Ammon's horn (tissue), 1 donor: ENCODE data around the gene TDRD9.
A peak's percentile ranks its signal among the peaks of the same experiment; 100 is the strongest.

ENCODE experiments used
- DNase-seq: peaks from one replicate; pipeline ENCODE4 v3.0.0-alpha.2; 2016; ENCODE audit warnings: low spot score

The TDRD9 gene

DNA sequence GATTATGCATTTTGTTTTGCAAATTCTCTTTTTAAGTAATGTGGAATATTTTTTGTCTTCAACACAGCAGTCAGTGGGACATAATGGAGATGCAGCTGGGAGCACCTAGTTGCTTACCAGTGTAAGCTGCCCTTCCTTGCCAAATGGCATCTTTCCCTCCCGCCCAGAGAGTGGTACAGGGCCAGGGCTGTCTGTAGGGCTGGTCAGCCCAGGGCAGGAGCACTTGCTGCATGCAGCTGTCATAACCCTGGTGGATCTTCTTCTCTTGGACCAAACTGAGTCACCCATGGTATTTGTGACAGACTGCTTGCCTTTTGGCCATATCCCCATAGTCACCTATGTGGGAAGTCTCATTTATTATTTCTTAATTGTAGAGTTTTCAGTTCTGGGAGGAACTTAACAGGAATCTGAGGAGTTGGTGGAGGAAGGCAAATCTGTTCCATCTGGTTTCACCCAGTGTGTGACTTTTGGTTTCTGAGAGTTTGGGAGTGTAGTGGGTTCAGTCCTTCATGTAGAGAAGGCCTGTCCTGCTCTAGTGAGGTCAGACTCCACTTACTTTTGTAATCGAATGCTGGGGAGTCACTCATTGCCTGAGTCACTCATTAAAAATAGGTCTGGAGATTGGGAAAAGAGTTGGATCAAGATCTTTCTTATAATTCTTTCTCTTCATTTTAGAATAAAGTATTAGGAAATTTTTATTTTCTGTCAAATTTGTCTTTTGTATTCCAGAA is 95.2 kb downstream of the TDRD9 start:
- no peak for DNase-seq

DNA sequence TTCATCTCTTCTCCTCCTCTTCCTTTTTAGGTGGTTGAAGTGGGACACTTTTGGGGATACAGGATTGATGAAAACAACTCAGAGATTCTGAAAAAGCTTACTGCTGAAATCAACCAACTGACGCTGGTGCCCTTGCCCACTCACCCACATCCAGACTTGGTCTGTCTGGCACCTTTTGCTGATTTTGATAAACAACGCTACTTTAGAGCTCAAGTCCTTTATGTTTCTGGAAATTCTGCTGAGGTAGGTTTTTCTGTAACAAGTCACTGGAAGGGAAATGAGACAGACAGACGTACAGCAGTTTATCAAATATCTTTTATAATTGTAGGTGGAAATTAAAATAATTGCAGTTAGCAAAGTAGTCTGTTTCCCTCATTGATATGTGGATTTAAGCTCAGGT is 97.3 kb downstream of the TDRD9 start:
- no peak for DNase-seq

- DNase-seq: no peak
These were observed 97.8 kb downstream of the TDRD9 start for GRCh38 chr14:104026024-104026423.

DNA sequence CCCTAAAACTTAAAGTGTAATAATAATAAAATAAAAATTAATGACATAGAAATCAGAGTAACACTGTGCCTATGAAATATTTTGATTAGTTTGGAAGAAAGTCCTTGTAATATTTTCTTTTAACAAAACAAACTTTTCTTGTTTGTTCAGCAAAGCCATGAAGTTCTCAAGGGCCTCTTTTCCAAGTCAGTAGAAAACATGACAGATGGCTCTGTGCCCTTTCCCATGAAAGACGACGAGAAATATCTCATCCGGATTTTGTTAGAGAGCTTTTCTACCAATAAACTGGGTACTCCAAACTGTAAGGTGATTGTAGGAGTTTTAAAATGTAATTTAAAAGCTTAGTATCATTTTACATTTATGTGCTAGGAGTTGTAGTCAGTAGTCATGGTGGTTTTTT is 102.7 kb downstream of the TDRD9 start:
- DNase-seq: no peak

GRCh38 chr14:104031384-104031783 is 103.1 kb downstream of the TDRD9 start:
- no peak for DNase-seq

DNA sequence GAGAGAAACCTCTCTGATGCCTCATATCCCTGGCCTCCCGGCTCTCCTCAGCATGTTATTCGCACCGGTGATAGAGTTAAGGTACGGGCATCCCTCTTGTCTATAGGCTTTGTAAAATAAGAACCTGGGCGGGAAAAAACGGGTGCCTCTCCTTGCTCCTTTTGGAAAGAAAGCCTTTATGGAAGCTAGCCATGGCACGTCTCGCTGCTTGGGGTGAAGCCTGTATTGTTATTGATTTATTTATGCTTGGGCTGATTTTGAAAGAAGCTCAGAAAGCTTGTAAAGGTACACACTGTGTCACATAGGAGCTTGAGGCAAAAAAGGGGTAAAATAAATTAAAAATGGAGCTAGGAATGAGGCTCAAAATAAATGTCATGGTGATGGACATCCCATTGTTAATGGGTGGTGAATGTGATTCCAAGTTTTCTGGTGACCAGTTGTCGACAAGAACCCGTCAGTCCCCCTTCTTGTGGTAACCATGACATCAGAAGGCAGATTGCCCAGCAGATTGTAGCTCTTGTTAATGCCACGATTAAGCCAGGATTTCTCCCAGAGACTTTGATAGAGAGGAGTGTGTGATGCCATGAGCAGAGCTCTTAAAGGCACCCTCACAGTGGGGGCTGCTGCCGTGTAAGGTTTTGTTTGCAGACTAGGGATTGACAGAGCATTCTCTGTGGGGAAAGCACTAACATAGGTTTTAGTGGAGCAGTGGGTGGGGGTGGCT is 106.9 kb downstream of the TDRD9 start:
- peak; percentile 27 for DNase-seq

DNA sequence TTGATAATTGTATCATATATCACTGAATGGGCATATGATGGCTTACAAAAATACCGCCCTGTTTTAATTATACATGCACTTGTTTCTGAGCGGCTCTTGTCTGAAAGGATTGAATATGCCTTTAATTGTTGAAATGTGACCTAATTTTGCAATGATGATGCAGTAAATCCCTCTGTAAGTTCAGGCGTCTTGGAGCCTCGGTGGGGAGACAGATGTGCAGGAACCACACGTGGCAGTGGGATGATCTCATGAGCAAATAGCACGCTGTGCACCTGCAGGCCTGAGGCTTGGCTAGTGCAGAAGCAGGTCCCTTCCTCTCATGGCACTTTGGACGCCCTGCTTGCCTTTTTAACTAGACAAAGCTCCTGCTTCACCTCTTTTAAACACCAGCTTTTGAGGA is 108.0 kb downstream of the TDRD9 start:
- DNase-seq: no peak

DNA sequence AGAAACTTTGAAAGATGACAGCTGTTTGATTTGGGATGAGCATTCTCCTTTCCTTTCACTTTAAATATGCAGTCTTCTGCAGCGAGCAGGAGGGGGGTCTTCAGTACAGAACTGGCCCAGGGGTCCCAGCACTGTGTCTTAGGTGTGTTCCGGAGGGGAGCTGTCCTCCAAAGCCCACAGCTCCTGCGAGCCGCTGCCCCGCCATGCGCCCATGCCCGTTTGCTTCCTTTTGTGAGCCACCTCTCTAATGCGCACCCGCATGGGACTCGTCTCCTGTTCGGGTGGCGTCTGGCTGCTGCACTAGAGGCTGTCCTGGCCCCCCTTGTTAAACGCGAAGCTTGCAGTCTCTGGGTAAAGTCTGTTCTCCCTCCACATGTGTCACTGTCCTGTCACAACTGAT is 108.8 kb downstream of the TDRD9 start:
- DNase-seq: no peak

DNA sequence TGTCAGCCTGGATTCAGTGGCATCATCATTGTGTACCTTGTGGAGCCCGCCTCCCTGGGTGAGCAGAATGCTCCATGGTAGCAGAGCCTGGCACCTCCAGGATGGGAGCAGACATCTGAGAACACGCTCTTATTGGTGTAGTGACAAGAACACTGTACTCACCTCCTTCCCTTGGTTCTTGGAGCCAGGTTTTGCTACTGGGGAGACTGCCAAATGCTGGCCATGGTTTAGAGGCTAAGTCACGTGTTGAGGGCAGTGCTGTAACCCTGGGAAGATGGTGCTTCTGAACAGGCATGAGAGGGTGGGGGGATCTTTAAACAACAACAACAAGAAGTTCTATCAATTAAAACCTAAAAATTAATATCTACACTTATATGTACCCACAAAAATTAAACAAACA is 109.6 kb downstream of the TDRD9 start:
- peak; percentile 53 for DNase-seq

GRCh38 chr14:104039214-104039613 is 111.0 kb downstream of the TDRD9 start:
- no peak for DNase-seq

DNA sequence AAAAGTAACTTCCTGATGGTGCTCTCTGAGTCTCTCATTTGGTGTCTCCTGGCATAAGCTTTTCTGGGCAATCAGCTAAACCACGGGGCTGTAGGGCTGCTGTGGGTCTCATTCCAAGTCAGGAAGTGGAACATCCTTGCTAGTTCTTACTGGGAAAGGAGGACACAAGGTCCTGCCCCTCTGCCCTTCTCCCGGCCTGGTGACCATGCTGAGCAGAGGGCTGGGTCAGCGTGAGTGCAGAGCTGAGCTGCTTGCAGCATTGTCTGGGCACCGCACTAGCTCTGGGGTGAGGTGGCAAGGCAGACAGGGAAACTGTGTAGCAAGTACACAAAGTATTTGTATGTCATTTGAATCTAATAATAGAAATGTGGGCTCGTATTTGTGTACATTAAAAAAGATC is 112.3 kb downstream of the TDRD9 start:
- no peak for DNase-seq

- DNase-seq: no peak
These were observed 113.3 kb downstream of the TDRD9 start for GRCh38 chr14:104041430-104042104.

DNA sequence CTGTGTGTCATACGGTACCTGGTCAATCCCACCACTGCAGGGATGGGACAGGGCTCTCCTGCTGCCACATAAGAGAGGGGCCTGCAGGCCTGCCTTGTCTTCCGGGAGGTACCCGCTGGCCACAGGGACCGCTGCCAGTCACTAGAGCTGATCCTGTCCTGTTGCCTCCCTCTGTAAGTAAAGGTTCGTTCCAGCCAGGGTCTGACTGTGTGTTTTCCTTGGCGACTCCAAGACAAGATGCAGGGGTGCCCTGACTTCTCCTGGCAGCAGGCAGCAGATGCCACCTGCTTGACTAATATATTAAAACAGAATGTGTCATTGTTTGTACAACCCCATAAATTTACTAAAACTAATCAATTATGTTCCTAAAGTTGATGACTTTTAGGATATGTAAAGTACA is 115.8 kb downstream of the TDRD9 start:
- DNase-seq: no peak

DNA sequence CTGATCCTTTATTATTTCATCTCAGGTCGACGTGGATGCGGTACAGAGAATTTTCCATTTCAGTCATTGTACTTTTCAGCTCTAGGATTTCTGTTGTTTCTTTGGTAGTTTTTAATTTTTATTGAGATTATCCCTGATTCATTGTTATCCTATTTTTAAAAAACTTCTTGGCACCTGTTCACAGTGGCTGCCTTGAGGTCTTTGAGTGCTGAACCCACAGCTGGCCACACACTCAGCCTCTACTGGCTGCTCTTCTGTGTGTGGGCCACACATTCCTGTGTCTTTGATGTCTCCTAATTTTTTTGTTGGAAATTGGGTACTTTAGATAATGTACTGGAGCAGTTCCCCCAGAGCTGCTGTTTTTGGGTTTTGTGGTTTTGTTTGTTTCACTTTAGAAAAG is 119.5 kb downstream of the TDRD9 start:
- no peak for DNase-seq

DNA sequence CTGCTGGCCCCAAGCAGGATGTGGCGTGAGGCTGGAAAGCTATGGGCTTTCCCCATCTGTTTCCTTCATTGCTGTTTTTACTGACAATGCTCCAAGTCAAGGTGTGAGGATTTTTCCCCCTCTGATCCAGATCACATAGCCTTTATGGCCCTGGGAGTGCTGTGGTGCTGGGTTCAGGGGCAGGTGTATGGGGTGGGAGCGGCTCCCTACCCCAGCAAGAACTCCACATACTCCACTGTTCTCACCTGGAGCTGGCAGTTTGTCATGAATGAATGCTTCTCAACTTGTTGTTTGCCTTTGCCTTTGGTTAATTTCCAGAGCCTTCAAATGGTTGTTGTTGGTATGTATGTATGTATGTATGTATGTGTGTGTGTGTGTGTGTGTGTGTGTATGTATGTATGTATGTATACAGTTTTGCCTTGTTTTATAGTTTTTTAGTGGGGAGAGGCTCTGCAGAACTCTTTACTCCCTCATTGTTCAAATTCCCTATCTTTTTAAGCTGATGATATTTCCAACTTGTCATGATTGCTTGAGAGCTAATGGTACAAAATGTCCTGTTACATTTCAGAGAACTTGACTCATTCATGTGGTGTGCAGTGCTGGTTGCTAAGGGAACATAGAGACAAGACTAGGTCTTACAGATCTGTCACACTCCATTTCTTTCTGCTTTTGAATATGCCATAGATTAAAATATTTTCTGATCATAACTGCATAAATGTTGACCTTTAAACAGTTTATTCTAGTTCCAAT is 120.7 kb downstream of the TDRD9 start:
- peak; percentile 75 for DNase-seq

- DNase-seq: peak; percentile 49
These were observed 121.5 kb downstream of the TDRD9 start for GRCh38 chr14:104049576-104050240.

- no peak for DNase-seq
These were observed 123.0 kb downstream of the TDRD9 start for GRCh38 chr14:104051092-104051813.

GRCh38 chr14:104054222-104054905 is 126.1 kb downstream of the TDRD9 start:
- no peak for DNase-seq

GRCh38 chr14:104062281-104062680 is 134.0 kb downstream of the TDRD9 start:
- no peak for DNase-seq

- no peak for DNase-seq
These were observed 135.7 kb downstream of the TDRD9 start for GRCh38 chr14:104064003-104064402.

- DNase-seq: no peak
These were observed 138.0 kb downstream of the TDRD9 start for GRCh38 chr14:104066279-104066678.
